Common myeloid progenitor, CD34-positive (primary cell): ENCODE measurements around the gene PTPN1.

Source experiments
- CTCF ChIA-PET: fragments of 350-600 bp; sonication (Branson Sonifier 250); formaldehyde crosslinking; loops from one replicate; lab custom pipeline; 2021; ENCODE audit warnings: antibody characterized with exemption; lab: Charles Lee
- POLR2A ChIA-PET: fragments of 350-600 bp; sonication (Branson Sonifier 250); formaldehyde crosslinking; loops from one replicate; lab custom pipeline; 2021; ENCODE audit warnings: antibody characterized with exemption; lab: Charles Lee
- DNase-seq, 3 donors: peaks; one replicate each; pipeline versions ENCODE4 v3.0.0 to v3.0.0-alpha.2; 2013
- H3K27ac ChIP-seq, 2 experiments: 1 replicate in 1 of 2; 2 replicates in 1 of 2; pipeline ENCODE4 v1.7.0; 2013; ENCODE audit warnings: inconsistent platforms in 2 of 2, low read length in 2 of 2, mild to moderate bottlenecking in 2 of 2, low read depth in 1 of 2, moderate library complexity in 1 of 2; ENCODE audit not compliant: severe bottlenecking in 2 of 2, insufficient read depth in 1 of 2, poor library complexity in 1 of 2
- H3K27me3 ChIP-seq, 5 experiments: replicated peaks in 2 of 5; 1 replicate in 3 of 5; 2 replicates in 2 of 5; pipeline versions ENCODE4 v1.6.1 to v1.7.0; 2013; ENCODE audit warnings: low read length in 4 of 5, mild to moderate bottlenecking in 2 of 5, moderate library complexity in 2 of 5, inconsistent platforms in 1 of 5; ENCODE audit not compliant: insufficient read depth in 5 of 5, control insufficient read depth in 4 of 5
- H3K36me3 ChIP-seq, 4 experiments: 1 replicate in 2 of 4; 2 replicates in 2 of 4; pipeline versions ENCODE4 v1.6.1 to v1.7.0; 2013; ENCODE audit warnings: low read length in 3 of 4, control low read depth in 1 of 4, mild to moderate bottlenecking in 1 of 4; ENCODE audit not compliant: control insufficient read depth in 4 of 4, insufficient read depth in 4 of 4
- H3K4me1 ChIP-seq, 4 experiments: 1 replicate in 3 of 4; 2 replicates in 1 of 4; pipeline versions ENCODE4 v1.6.1 to v1.7.1; 2013; ENCODE audit warnings: low read length in 3 of 4, mild to moderate bottlenecking in 3 of 4, control low read depth in 1 of 4, inconsistent platforms in 1 of 4, moderate library complexity in 1 of 4; ENCODE audit not compliant: control insufficient read depth in 4 of 4, insufficient read depth in 4 of 4; ENCODE audit errors: control extremely low read depth in 1 of 4
- H3K4me3 ChIP-seq, 7 experiments: 1 replicate in 4 of 7; 2 replicates in 3 of 7; pipeline versions ENCODE4 v1.5.1 to v1.7.0; 2013; ENCODE audit warnings: mild to moderate bottlenecking in 7 of 7, low read length in 6 of 7, moderate library complexity in 6 of 7, inconsistent platforms in 2 of 7, low read depth in 2 of 7, control low read depth in 1 of 7; ENCODE audit not compliant: insufficient read depth in 4 of 7, control insufficient read depth in 1 of 7; ENCODE audit errors: extremely low read depth in 1 of 7
- H3K9me3 ChIP-seq, 5 experiments: 1 replicate in 4 of 5; 2 replicates in 1 of 5; pipeline versions ENCODE4 v1.6.1 to v1.7.1; 2013; ENCODE audit warnings: low read length in 4 of 5, mild to moderate bottlenecking in 2 of 5, inconsistent platforms in 1 of 5, low read depth in 1 of 5, moderate library complexity in 1 of 5; ENCODE audit not compliant: control insufficient read depth in 4 of 5, insufficient read depth in 2 of 5; ENCODE audit errors: control extremely low read depth in 1 of 5
- WGBS: methylation state at CpG from one replicate; pipeline ENCODE4 v1.1.5; 2013; ENCODE audit not compliant: insufficient coverage; 5-methylcytosine and 5-hydroxymethylcytosine counted together

Gene PTPN1

GRCh38 chr20:50582591-50583234 is 72.5 kb downstream of the PTPN1 start:
- Histone ChIP-seq H3K4me1 (peaks cover 0 to 9% (median 0%) of the 10 kb centered on the region in 4 experiments), H3K27ac (no peak overlapping the region), H3K4me3 (no peak overlapping the region), H3K27me3 (no peaks in the 10 kb centered on the region), H3K9me3 (no peaks in the 10 kb centered on the region), H3K36me3 (peaks cover 17 to 95% (median 83%) of the 10 kb centered on the region in 4 experiments)
- ChIA-PET POLR2A (no interaction called here), CTCF (interaction anchor here (0.7 kb wide), 1 partner anchor 19 kb away, joined by 3 read pairs; no protein-coding TSS in a partner anchor)
- no peak for DNase-seq
- 95% methylated on average over 17 of the region's 26 CpGs for WGBS

- Histone ChIP-seq H3K27ac (no peak overlapping the region), H3K36me3 (peaks cover 17 to 94% (median 77%) of the 10 kb centered on the region in 4 experiments), H3K27me3 (no peaks in the 10 kb centered on the region), H3K9me3 (no peaks in the 10 kb centered on the region), H3K4me1 (peaks cover 0 to 9% (median 0%) of the 10 kb centered on the region in 4 experiments), H3K4me3 (no peak overlapping the region)
- ChIA-PET CTCF (interaction anchor here (1.2 to 2.2 kb wide), 5 partner anchors 11 to 395 kb away, joined by 3 to 11 read pairs (median 3); no protein-coding TSS in a partner anchor), POLR2A (no interaction called here)
- WGBS: 96% methylated on average over 14 of the region's 15 CpGs
- no peak for DNase-seq
These were observed 73.4 kb downstream of the PTPN1 start for GRCh38 chr20:50583442-50584150.

- no CpG with 5 or more reads among the region's 2 CpGs for WGBS
- DNase-seq: no peak
- H3K27ac ChIP-seq: no peak overlapping the region
- no peaks in the 10 kb centered on the region for H3K9me3 ChIP-seq
- POLR2A ChIA-PET: no interaction called here
- peaks cover 17 to 87% (median 70%) of the 10 kb centered on the region in 4 experiments for H3K36me3 ChIP-seq
- CTCF ChIA-PET: interaction anchor here (0.6 to 2.2 kb wide), 11 partner anchors 8 to 405 kb away, joined by 3 to 11 read pairs (median 3); no protein-coding TSS in a partner anchor
- H3K4me1 ChIP-seq: peaks cover 0 to 2% (median 0%) of the 10 kb centered on the region in 4 experiments
- H3K27me3 ChIP-seq: no peaks in the 10 kb centered on the region
- H3K4me3 ChIP-seq: no peak overlapping the region
These were observed 74.5 kb downstream of the PTPN1 start for GRCh38 chr20:50584687-50585086.

- WGBS: 73% methylated on average over 5 of the region's 5 CpGs
- POLR2A ChIA-PET: no interaction called here
- CTCF ChIA-PET: interaction anchor here (0.6 to 2.2 kb wide), 11 partner anchors 7 to 405 kb away, joined by 3 to 11 read pairs (median 4); no protein-coding TSS in a partner anchor
- peaks cover 15 to 87% (median 70%) of the 10 kb centered on the region in 4 experiments for H3K36me3 ChIP-seq
- no peaks in the 10 kb centered on the region for H3K9me3 ChIP-seq
- no peak overlapping the region for H3K27ac ChIP-seq
- no peak for DNase-seq
- H3K4me1 ChIP-seq: no peaks in the 10 kb centered on the region
- H3K27me3 ChIP-seq: no peaks in the 10 kb centered on the region
- no peak overlapping the region for H3K4me3 ChIP-seq
These were observed 75.0 kb downstream of the PTPN1 start for GRCh38 chr20:50585214-50585613.

- WGBS: 96% methylated on average over 7 of the region's 9 CpGs
- ChIA-PET POLR2A (no interaction called here), CTCF (interaction anchor here (0.8 to 2.2 kb wide), 8 partner anchors 10 to 122 kb away, joined by 3 to 20 read pairs (median 4); no protein-coding TSS in a partner anchor)
- Histone ChIP-seq H3K4me3 (no peak overlapping the region), H3K27ac (no peak overlapping the region), H3K27me3 (no peaks in the 10 kb centered on the region), H3K9me3 (no peaks in the 10 kb centered on the region), H3K4me1 (no peaks in the 10 kb centered on the region), H3K36me3 (peaks cover 11 to 85% (median 71%) of the 10 kb centered on the region in 4 experiments)
- no peak for DNase-seq
These were observed 75.5 kb downstream of the PTPN1 start for GRCh38 chr20:50585678-50586077.

GRCh38 chr20:50586531-50587232 is 76.5 kb downstream of the PTPN1 start:
- H3K27ac ChIP-seq: no peak overlapping the region
- H3K4me3 ChIP-seq: no peak overlapping the region
- 96% methylated on average over 11 of the region's 13 CpGs for WGBS
- CTCF ChIA-PET: interaction anchor here (0.7 to 1.9 kb wide), 6 partner anchors 11 to 122 kb away, joined by 3 to 20 read pairs (median 4); no protein-coding TSS in a partner anchor
- peaks cover 9 to 81% (median 66%) of the 10 kb centered on the region in 4 experiments for H3K36me3 ChIP-seq
- no peaks in the 10 kb centered on the region for H3K4me1 ChIP-seq
- no peaks in the 10 kb centered on the region for H3K27me3 ChIP-seq
- DNase-seq: no peak
- POLR2A ChIA-PET: no interaction called here
- H3K9me3 ChIP-seq: no peaks in the 10 kb centered on the region
